Fibroblast of the aortic adventitia (primary cell): ENCODE data around the gene LMCD1. TPM values are rescaled to one million over a fixed set of nuclear protein-coding genes. Genes with fewer than 3 reads are reported as not detected.

ENCODE experiments used
- DNase-seq: peaks from one replicate; pipeline ENCODE4 v3.0.0-alpha.2; 2010; ENCODE audit warnings: low read depth
- H3K4me3 ChIP-seq: 2 replicates; pipeline ENCODE4 v1.5.1; 2011; ENCODE audit warnings: low read depth, mild to moderate bottlenecking, control low read depth, low read length, moderate library complexity
- total RNA-seq: library from RNA; depleted of rRNA; stranded (reverse); fragments of >200 nt; gene quantifications from 2 replicates; pipeline ENCODE4 v1.2.3, GENCODE V29; 2012; ENCODE audit warnings: low replicate concordance
- TF ChIP-seq, protein P1 (sequence below): IDR thresholded peaks from 2 replicates; pipeline ENCODE4 v1.5.1; 2011; ENCODE audit warnings: mild to moderate bottlenecking, low read length, control low read depth, inconsistent platforms; ENCODE audit not compliant: insufficient read depth

Gene LMCD1
- total RNA-seq, 1 donor: 22.4 TPM

DNA sequence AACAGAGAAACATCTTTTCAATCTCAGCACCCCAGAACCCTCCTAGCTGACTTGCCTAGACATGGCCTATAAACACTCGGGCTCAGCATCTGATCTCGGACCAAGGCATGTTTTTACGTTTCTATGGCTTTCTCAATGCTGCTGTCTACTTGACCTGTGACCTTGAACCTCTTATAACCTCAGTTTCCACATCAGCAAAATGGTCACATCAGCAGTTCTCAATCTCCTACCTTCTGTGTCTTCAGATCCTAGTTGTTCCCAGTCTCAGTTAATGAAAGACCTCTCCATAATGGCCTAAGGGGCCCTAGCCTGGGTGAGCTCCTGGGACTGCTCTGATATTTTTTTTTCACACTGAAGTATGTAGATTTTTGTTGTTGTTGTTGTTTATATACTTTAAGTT lies 103.4 kb downstream of the LMCD1 start:
- H3K4me3 ChIP-seq: no peak overlapping the region
- TF ChIP-seq, protein P1, sequence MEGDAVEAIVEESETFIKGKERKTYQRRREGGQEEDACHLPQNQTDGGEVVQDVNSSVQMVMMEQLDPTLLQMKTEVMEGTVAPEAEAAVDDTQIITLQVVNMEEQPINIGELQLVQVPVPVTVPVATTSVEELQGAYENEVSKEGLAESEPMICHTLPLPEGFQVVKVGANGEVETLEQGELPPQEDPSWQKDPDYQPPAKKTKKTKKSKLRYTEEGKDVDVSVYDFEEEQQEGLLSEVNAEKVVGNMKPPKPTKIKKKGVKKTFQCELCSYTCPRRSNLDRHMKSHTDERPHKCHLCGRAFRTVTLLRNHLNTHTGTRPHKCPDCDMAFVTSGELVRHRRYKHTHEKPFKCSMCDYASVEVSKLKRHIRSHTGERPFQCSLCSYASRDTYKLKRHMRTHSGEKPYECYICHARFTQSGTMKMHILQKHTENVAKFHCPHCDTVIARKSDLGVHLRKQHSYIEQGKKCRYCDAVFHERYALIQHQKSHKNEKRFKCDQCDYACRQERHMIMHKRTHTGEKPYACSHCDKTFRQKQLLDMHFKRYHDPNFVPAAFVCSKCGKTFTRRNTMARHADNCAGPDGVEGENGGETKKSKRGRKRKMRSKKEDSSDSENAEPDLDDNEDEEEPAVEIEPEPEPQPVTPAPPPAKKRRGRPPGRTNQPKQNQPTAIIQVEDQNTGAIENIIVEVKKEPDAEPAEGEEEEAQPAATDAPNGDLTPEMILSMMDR: no peak
- no peak for DNase-seq

DNA sequence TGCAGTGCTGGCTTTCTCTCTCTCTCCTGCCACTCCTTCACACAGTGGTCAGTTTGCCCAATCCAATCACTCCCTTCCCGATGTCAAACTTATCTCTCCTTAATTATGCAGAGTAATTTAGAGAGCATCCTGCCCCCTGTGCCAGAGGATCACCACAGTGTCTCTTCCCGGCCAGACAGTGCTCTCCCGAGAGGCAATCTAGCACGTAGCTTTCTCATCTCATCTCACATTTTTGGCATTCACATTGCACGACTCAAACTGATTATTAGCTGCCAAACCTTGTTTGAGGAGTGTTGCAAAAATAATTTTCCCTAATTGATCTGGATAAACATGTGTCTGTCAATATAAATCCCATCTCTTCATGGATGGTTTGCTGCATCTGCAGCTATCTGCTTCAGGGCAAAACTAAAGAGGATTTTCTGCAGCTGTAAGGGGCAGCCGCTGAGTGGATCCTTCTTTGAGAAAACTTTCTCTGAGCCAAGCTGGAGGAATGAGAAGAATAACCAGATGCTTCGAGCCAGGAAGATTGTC lies 105.1 kb downstream of the LMCD1 start:
- DNase-seq: peak; percentile 33
- no peak overlapping the region for H3K4me3 ChIP-seq
- TF ChIP-seq, protein P1: no peak

DNA sequence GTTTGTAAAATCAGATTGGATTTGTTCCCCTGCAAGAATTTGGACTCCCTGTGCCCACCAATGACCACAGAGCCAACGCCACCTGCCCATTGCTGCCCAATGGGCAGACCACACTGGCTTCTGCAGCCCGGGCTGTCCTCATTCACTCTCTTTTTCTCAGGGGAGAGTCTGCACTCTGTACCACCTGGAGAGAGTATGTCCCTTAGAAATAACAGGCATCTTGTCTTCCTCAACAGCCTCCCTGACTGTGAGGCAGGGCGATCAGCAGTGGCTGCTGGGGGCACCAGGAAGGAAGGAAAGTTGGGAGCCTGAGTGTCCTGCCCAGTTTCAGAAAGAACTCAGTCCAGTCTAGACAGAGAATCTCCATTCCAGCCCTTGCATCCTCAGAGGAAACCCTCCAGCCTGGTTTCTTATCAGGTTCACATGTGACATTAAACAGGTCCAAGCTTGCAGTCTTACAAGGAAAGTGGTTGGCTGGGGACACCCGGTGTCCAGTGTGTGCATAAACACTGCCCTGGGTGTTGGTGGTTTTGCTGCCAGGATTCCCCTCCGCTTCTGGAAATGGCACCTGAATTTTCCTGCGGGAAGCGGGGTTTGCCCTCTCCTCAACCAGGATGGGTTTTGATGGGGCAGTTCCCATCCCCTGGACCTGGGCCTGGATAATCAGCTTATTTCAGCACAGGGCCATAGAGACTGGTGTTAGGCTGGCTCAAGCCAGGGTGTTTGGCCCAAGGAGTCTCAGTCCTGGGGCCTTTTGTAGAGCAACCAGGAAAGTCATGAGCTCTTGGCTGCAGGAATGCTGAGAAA lies 105.8 kb downstream of the LMCD1 start:
- no peak overlapping the region for H3K4me3 ChIP-seq
- DNase-seq: peak; percentile 93
- TF ChIP-seq, protein P1: peak; percentile 82

DNA sequence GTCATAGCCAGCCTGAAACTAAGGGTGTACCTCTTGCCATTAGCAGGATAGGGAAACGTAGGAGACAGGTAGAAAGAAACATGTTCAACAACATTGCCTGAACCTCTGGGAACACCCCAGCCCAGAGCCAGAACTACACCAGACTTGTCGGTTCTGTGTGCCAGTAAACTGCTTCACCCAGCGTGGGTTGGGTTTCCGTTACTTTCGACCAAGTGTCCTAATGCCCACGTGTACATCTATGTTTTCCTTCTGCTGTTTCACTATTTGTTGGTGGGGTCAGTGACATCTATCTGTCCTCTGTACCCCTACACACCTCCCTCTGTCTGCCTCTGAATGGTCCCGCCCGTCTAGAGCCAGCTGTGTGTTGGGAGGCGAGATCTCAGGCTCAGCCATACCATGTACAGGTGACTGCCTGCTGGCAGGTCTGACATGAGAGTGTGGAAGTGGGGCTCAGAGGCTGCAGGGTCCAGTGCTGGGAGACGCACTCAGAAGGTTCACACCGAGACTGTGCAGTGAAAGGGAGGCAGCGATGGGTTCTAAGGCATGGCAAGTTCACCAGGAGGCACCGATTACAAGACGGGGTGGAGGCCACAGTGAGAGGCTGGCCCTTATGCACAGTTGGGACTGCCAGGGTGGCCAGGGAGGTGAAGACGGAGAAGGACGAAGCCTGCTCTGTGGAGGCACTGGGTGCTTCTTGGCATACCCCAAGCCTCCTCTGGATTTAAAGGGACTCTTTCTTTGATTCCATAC lies 106.6 kb downstream of the LMCD1 start:
- H3K4me3 ChIP-seq: no peak overlapping the region
- DNase-seq: no peak
- TF ChIP-seq, protein P1: no peak

DNA sequence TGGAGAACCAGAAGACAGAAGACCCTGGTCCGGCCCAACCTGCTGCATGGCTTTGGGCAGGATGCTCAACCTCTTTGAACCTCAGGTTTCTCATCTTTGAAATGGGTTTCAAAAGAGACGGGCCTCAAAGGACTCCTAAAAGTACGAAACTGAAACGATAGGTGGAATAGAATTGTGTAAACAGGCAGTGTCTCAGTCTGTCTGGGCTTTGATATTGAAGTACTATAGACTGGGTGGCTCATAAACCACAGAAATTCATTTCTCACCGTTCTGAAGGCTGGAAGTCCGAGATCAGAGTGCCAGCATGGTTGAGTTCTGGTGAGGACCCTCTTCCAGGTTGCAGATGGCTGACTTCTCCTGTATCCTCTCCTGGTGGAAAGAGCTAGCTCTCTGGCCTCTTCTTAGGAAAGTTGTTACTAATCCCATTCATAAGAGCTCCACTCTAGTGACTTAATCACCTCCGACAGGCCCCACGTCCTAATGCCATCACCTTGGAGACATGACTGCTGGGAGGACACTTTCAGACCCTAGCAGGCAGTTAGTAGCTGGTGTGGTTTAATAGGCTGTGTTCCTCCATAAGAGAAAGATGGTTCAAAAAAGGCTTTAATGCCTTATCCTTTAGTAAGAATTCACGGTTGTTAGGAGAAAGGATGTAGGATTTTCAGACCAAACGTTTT lies 107.3 kb downstream of the LMCD1 start:
- no peak for DNase-seq
- no peak overlapping the region for H3K4me3 ChIP-seq
- TF ChIP-seq, protein P1: no peak

DNA sequence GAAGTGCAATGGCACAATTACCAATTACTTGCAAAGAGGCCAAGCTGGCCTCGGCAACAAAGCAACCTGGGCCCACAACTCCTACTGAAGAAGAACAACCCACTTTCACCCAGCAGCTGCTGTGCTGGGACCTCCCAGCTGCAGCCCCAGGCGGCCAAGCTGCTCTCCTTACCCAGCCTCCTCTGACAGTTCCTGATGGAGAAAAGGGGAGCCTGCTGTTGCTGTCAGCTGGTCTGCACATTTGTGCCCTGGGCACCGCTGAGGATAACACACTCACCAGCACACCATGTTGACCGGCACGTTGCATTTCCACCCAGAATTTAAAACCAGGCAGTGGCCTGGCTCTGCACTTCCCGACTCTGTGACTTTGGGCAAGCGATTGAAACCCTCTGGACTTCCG lies 109.3 kb downstream of the LMCD1 start:
- H3K4me3 ChIP-seq: no peak overlapping the region
- TF ChIP-seq, protein P1: no peak
- no peak for DNase-seq
